ENCODE results near the gene KLHL6. TPM values are rescaled to one million over a fixed set of nuclear protein-coding genes. Genes with fewer than 3 reads are reported as not detected.
"Not testable (repeated sequence)": the region's sequence is repeated elsewhere in the genome, so short reads cannot be mapped to it uniquely, and the experiment has no call there.

The KLHL6 gene
- total and polyA plus RNA-seq, 4 donors: 0.42 to 3.8 (median 1.0) TPM

GRCh38 chr3:183468424-183468823 is 87.1 kb downstream of the KLHL6 start (continued):
- TF ChIP-seq EGR1 (IDR thresholded peaks at IDR 0.05; ENCODE audit: low read depth in 2 of 2) (no peak), TAF1 (conservative IDR thresholded peaks at IDR 0.05) (no peak), YY1 (IDR thresholded peaks at IDR 0.05) (peak; percentile 86), GABPA (IDR thresholded peaks at IDR 0.05 in 1 of 2, conservative IDR thresholded peaks at IDR 0.05 in 1 of 2) (no peak), HNF4G (IDR thresholded peaks at IDR 0.05) (no peak), FOXA1 (IDR thresholded peaks at IDR 0.05) (peak; percentile 70), SP1 (IDR thresholded peaks at IDR 0.05) (peak; percentile 59), RXRA (IDR thresholded peaks at IDR 0.05) (peak; percentile 66 to 94), ZBTB33 (IDR thresholded peaks at IDR 0.05) (peak; percentile 72)

- Histone ChIP-seq H3K27me3 (ENCODE audit: control insufficient read depth in 4 of 4, insufficient read depth in 4 of 4, low read length in 3 of 4) (no peaks in the 10 kb centered on the region), H3K9me3 (ENCODE audit: control insufficient read depth in 4 of 4, low read length in 3 of 4) (no peaks in the 10 kb centered on the region), H3K9ac (ENCODE audit: low read depth in 1 of 2, low read length in 2 of 2) (no peak overlapping the region), H3K27ac (ENCODE audit: low read depth in 1 of 2, low read length in 2 of 2) (no peak overlapping the region), H3K4me3 (ENCODE audit: low read depth in 1 of 3, low read length in 3 of 3) (no peak overlapping the region), H3K4me1 (ENCODE audit: control insufficient read depth in 4 of 4, insufficient read depth in 4 of 4, low read length in 3 of 4) (peaks cover 5 to 37% (median 18%) of the 10 kb centered on the region in 4 donors), H3K36me3 (ENCODE audit: control insufficient read depth in 4 of 4, insufficient read depth in 3 of 4, low read depth in 1 of 4, low read length in 3 of 4) (no peaks in the 10 kb centered on the region)
- 93% methylated on average over 3 of the region's 3 CpGs for WGBS
- DNase-seq (ENCODE audit: low spot score): no peak
- no peak for TF ChIP-seq FOXA1 (IDR thresholded peaks at IDR 0.05)
- TF ChIP-seq ATF3 (IDR thresholded peaks at IDR 0.05): no peak
- no peak for TF ChIP-seq CTCF (IDR thresholded peaks at IDR 0.05; ENCODE audit: low read depth, low read length, missing input control)
Observed at GRCh38 chr3:183466575-183466974, 88.9 kb downstream of the KLHL6 start.

GRCh38 chr3:183465710-183466109 is 89.8 kb downstream of the KLHL6 start:
- H3K27ac ChIP-seq (ENCODE audit: low read depth in 1 of 2, low read length in 2 of 2); H3K9ac ChIP-seq (ENCODE audit: low read depth in 1 of 2, low read length in 2 of 2); DNase-seq (ENCODE audit: low spot score); H3K36me3 ChIP-seq (ENCODE audit: control insufficient read depth in 4 of 4, insufficient read depth in 3 of 4, low read depth in 1 of 4, low read length in 3 of 4); H3K27me3 ChIP-seq (ENCODE audit: control insufficient read depth in 4 of 4, insufficient read depth in 4 of 4, low read length in 3 of 4); H3K4me3 ChIP-seq (ENCODE audit: low read depth in 1 of 3, low read length in 3 of 3); H3K9me3 ChIP-seq (ENCODE audit: control insufficient read depth in 4 of 4, low read length in 3 of 4): not testable (repeated sequence)
- WGBS: 84% methylated on average over 13 of the region's 13 CpGs
- H3K4me1 ChIP-seq (ENCODE audit: control insufficient read depth in 4 of 4, insufficient read depth in 4 of 4, low read length in 3 of 4): peaks cover 5 to 33% (median 18%) of the 10 kb centered on the region in 4 donors

GRCh38 chr3:183464480-183464879 is 91.0 kb downstream of the KLHL6 start:
- Histone ChIP-seq H3K27ac (ENCODE audit: low read depth in 1 of 2, low read length in 2 of 2) (peak overlapping the region in 1 of 2 donors; percentile 9), H3K4me3 (ENCODE audit: low read depth in 1 of 3, low read length in 3 of 3) (no peak overlapping the region), H3K4me1 (ENCODE audit: control insufficient read depth in 4 of 4, insufficient read depth in 4 of 4, low read length in 3 of 4) (peaks cover 5 to 32% (median 18%) of the 10 kb centered on the region in 4 donors), H3K9me3 (ENCODE audit: control insufficient read depth in 4 of 4, low read length in 3 of 4) (no peaks in the 10 kb centered on the region), H3K27me3 (ENCODE audit: control insufficient read depth in 4 of 4, insufficient read depth in 4 of 4, low read length in 3 of 4) (no peaks in the 10 kb centered on the region), H3K36me3 (ENCODE audit: control insufficient read depth in 4 of 4, insufficient read depth in 3 of 4, low read depth in 1 of 4, low read length in 3 of 4) (no peaks in the 10 kb centered on the region), H3K9ac (ENCODE audit: low read depth in 1 of 2, low read length in 2 of 2) (no peak overlapping the region)
- no peak for DNase-seq (ENCODE audit: low spot score)
- WGBS: 37% methylated on average over 2 of the region's 2 CpGs
- peak; percentile 53 for TF ChIP-seq NR2F2 (IDR thresholded peaks at IDR 0.05)
- TF ChIP-seq SP1 (IDR thresholded peaks at IDR 0.05): peak; percentile 94
- TF ChIP-seq ATF3 (IDR thresholded peaks at IDR 0.05): peak; percentile 90
- peak in 1 of 2 donors; percentile 66 for TF ChIP-seq EGR1 (IDR thresholded peaks at IDR 0.05; ENCODE audit: low read depth in 2 of 2)
- peak; percentile 69 for TF ChIP-seq YY1 (IDR thresholded peaks at IDR 0.05)
- peak; percentile 38 to 59 for TF ChIP-seq RAD21 (IDR thresholded peaks at IDR 0.05)
- TF ChIP-seq MAX (IDR thresholded peaks at IDR 0.05): peak; percentile 84
- peak; percentile 94 to 95 for TF ChIP-seq HNF4A (conservative IDR thresholded peaks at IDR 0.05)
- no peak for TF ChIP-seq GABPA (IDR thresholded peaks at IDR 0.05 in 1 of 2, conservative IDR thresholded peaks at IDR 0.05 in 1 of 2)
- peak; percentile 88 for TF ChIP-seq FOXA1 (IDR thresholded peaks at IDR 0.05)
- peak; percentile 87 for TF ChIP-seq ZBTB33 (IDR thresholded peaks at IDR 0.05)
- peak; percentile 85 for TF ChIP-seq HNF4G (IDR thresholded peaks at IDR 0.05)

All from liver (tissue), 9 donors.